T-helper 17 cell (primary cell): Measurements from ENCODE around the gene IGSF3. TPM values are rescaled to one million over a fixed set of nuclear protein-coding genes. Genes with fewer than 3 reads are reported as not detected.
"Not testable (repeated sequence)": the region's sequence is repeated elsewhere in the genome, so short reads cannot be mapped to it uniquely, and the experiment has no call there.

Experiments
- ATAC-seq: fragments of 150-1000 bp; cut with Tn5 transposase; 2 replicates; pipeline ENCODE4 v1.10.0; 2021; ENCODE audit warnings: mild to moderate bottlenecking, moderate library complexity
- DNase-seq, 3 donors: peaks; one replicate each; pipeline versions ENCODE4 v3.0.0 to v3.0.0-alpha.2; 2020 to 2021
- H3K9me3 ChIP-seq: one replicate; pipeline ENCODE4 v1.7.0; 2013; ENCODE audit warnings: low read length, mild to moderate bottlenecking; ENCODE audit not compliant: control insufficient read depth, poor library complexity, severe bottlenecking
- H3K27ac Mint-ChIP-seq: one replicate; pipeline ENCODE4 v1.8.0; 2022; ENCODE audit warnings: mild to moderate bottlenecking, moderate library complexity, mixed read lengths
- H3K27me3 Mint-ChIP-seq: one replicate; pipeline ENCODE4 v1.8.0; 2022; ENCODE audit warnings: mixed read lengths
- H3K36me3 Mint-ChIP-seq: one replicate; pipeline ENCODE4 v1.8.0; 2022; ENCODE audit warnings: low read depth, mixed read lengths
- H3K4me1 Mint-ChIP-seq: one replicate; pipeline ENCODE4 v1.8.0; 2022; ENCODE audit warnings: mild to moderate bottlenecking, mixed read lengths
- H3K4me3 Mint-ChIP-seq: one replicate; pipeline ENCODE4 v1.8.0; 2022; ENCODE audit warnings: mild to moderate bottlenecking, moderate library complexity, mixed read lengths
- total RNA-seq, 4 donors: library from RNA in 2 of 4; stranded (reverse) in 2 of 4; gene quantifications; one replicate each; pipeline ENCODE4 v1.2.3 and lab custom pipeline; 2022 to 2026

Gene IGSF3
- total RNA-seq, 2 donors from 2014 or later = 0.02 to 0.16 TPM

- Mint-ChIP-seq H3K27ac (peak overlapping the region; percentile 46), H3K4me1 (peaks cover 60% of the 10 kb centered on the region), H3K4me3 (no peak overlapping the region), H3K27me3 (no peaks in the 10 kb centered on the region), H3K36me3 (peaks cover 7% of the 10 kb centered on the region)
- H3K9me3 ChIP-seq = no peaks in the 10 kb centered on the region
- ATAC-seq (no peak), DNase-seq (no peak)
Observed at GRCh38 chr1:116565222-116565621, 102.3 kb downstream of the IGSF3 start.

- H3K27ac Mint-ChIP-seq = peak overlapping the region; percentile 46
- DNase-seq (no peak), ATAC-seq (peak; percentile 23)
- H3K9me3 ChIP-seq = no peaks in the 10 kb centered on the region
- H3K36me3 Mint-ChIP-seq = peaks cover 7% of the 10 kb centered on the region
- H3K4me1 Mint-ChIP-seq = peaks cover 59% of the 10 kb centered on the region
- no peaks in the 10 kb centered on the region for H3K27me3 Mint-ChIP-seq
- no peak overlapping the region for H3K4me3 Mint-ChIP-seq
Observed at GRCh38 chr1:116564426-116564825, 103.1 kb downstream of the IGSF3 start.

- peaks cover 59% of the 10 kb centered on the region for H3K4me1 Mint-ChIP-seq
- not testable (repeated sequence) for H3K36me3 Mint-ChIP-seq, DNase-seq, H3K4me3 Mint-ChIP-seq, H3K9me3 ChIP-seq, H3K27me3 Mint-ChIP-seq
- H3K27ac Mint-ChIP-seq = peak overlapping the region; percentile 93
- ATAC-seq = peak; percentile 40
Observed at GRCh38 chr1:116562465-116562864, 105.1 kb downstream of the IGSF3 start.

- ATAC-seq = no peak
- no peaks in the 10 kb centered on the region for H3K9me3 ChIP-seq
- H3K27ac Mint-ChIP-seq = peak overlapping the region; percentile 93
- H3K36me3 Mint-ChIP-seq = peaks cover 7% of the 10 kb centered on the region
- no peak overlapping the region for H3K4me3 Mint-ChIP-seq
- no peaks in the 10 kb centered on the region for H3K27me3 Mint-ChIP-seq
- H3K4me1 Mint-ChIP-seq = peaks cover 57% of the 10 kb centered on the region
- no peak for DNase-seq
Observed at GRCh38 chr1:116561563-116561962, 106.0 kb downstream of the IGSF3 start.

GRCh38 chr1:116560704-116561490 lies 106.6 kb downstream of the IGSF3 start:
- H3K4me3 Mint-ChIP-seq = peak overlapping the region; percentile 67
- H3K27ac Mint-ChIP-seq = peak overlapping the region; percentile 93
- H3K9me3 ChIP-seq = no peaks in the 10 kb centered on the region
- H3K27me3 Mint-ChIP-seq = no peaks in the 10 kb centered on the region
- ATAC-seq (no peak), DNase-seq (no peak)
- peaks cover 7% of the 10 kb centered on the region for H3K36me3 Mint-ChIP-seq
- peaks cover 56% of the 10 kb centered on the region for H3K4me1 Mint-ChIP-seq

- Mint-ChIP-seq H3K4me3 (peak overlapping the region; percentile 79), H3K4me1 (peaks cover 57% of the 10 kb centered on the region)
Observed at GRCh38 chr1:116559304-116559761, 108.2 kb downstream of the IGSF3 start.

GRCh38 chr1:116558571-116558970 lies 109.0 kb downstream of the IGSF3 start:
- H3K4me3 Mint-ChIP-seq = peak overlapping the region; percentile 31
- H3K36me3 Mint-ChIP-seq = peaks cover 4% of the 10 kb centered on the region

More at GRCh38 chr1:116559304-116559761, 108.2 kb downstream of the IGSF3 start:
- H3K9me3 ChIP-seq = no peaks in the 10 kb centered on the region
- H3K36me3 Mint-ChIP-seq = peaks cover 2% of the 10 kb centered on the region
- peak overlapping the region; percentile 93 for H3K27ac Mint-ChIP-seq
- no peaks in the 10 kb centered on the region for H3K27me3 Mint-ChIP-seq
- DNase-seq (no peak), ATAC-seq (no peak)

GRCh38 chr1:116558140-116558549 lies 109.4 kb downstream of the IGSF3 start:
- H3K9me3 ChIP-seq = no peaks in the 10 kb centered on the region
- Mint-ChIP-seq H3K27ac (peak overlapping the region; percentile 93), H3K4me3 (peak overlapping the region; percentile 31), H3K4me1 (peaks cover 65% of the 10 kb centered on the region), H3K27me3 (no peaks in the 10 kb centered on the region), H3K36me3 (peaks cover 7% of the 10 kb centered on the region)
- ATAC-seq = no peak
- no peak for DNase-seq

More at GRCh38 chr1:116558571-116558970, 109.0 kb downstream of the IGSF3 start:
- peaks cover 61% of the 10 kb centered on the region for H3K4me1 Mint-ChIP-seq
- H3K9me3 ChIP-seq = no peaks in the 10 kb centered on the region
- DNase-seq = no peak
- peak overlapping the region; percentile 93 for H3K27ac Mint-ChIP-seq
- ATAC-seq = no peak
- H3K27me3 Mint-ChIP-seq = no peaks in the 10 kb centered on the region

- Mint-ChIP-seq H3K4me1 (peaks cover 68% of the 10 kb centered on the region), H3K36me3 (peaks cover 6% of the 10 kb centered on the region), H3K27ac (peak overlapping the region; percentile 93), H3K27me3 (no peaks in the 10 kb centered on the region), H3K4me3 (peak overlapping the region; percentile 8)
- ATAC-seq = no peak
- DNase-seq = no peak
- H3K9me3 ChIP-seq = no peaks in the 10 kb centered on the region
Observed at GRCh38 chr1:116557323-116557878, 110.1 kb downstream of the IGSF3 start.

GRCh38 chr1:116556289-116557006 lies 111.1 kb downstream of the IGSF3 start:
- H3K27me3 Mint-ChIP-seq = no peaks in the 10 kb centered on the region
- H3K36me3 Mint-ChIP-seq = peaks cover 5% of the 10 kb centered on the region
- H3K4me3 Mint-ChIP-seq = peak overlapping the region; percentile 43
- DNase-seq = peak; percentile 47 to 68 (median 50)
- ATAC-seq = peak; percentile 95
- H3K9me3 ChIP-seq = no peaks in the 10 kb centered on the region
- H3K4me1 Mint-ChIP-seq = peaks cover 64% of the 10 kb centered on the region
- peak overlapping the region; percentile 93 for H3K27ac Mint-ChIP-seq

GRCh38 chr1:116554924-116555323 lies 112.6 kb downstream of the IGSF3 start:
- H3K27ac Mint-ChIP-seq = peak overlapping the region; percentile 93
- H3K4me3 Mint-ChIP-seq = peak overlapping the region; percentile 13
- DNase-seq (no peak), ATAC-seq (no peak)
- peaks cover 59% of the 10 kb centered on the region for H3K4me1 Mint-ChIP-seq
- no peaks in the 10 kb centered on the region for H3K9me3 ChIP-seq
- peaks cover 5% of the 10 kb centered on the region for H3K36me3 Mint-ChIP-seq
- H3K27me3 Mint-ChIP-seq = no peaks in the 10 kb centered on the region

GRCh38 chr1:116553386-116554115 lies 114.0 kb downstream of the IGSF3 start:
- Mint-ChIP-seq H3K27ac (peak overlapping the region; percentile 59), H3K36me3 (peaks cover 5% of the 10 kb centered on the region), H3K4me3 (peak overlapping the region; percentile 49), H3K27me3 (no peaks in the 10 kb centered on the region), H3K4me1 (peaks cover 54% of the 10 kb centered on the region)
- H3K9me3 ChIP-seq = no peaks in the 10 kb centered on the region
- ATAC-seq = no peak
- no peak for DNase-seq
